GM12878 (cell line): Measurements from ENCODE around the gene AP3B1. TPM values are rescaled to one million over a fixed set of nuclear protein-coding genes. Genes with fewer than 3 reads are reported as not detected.

Experiments
- ATAC-seq: fragments of 200-7000 bp; cut with Tn5 transposase; 3 replicates; pipeline ENCODE4 v1.9.1; 2020; ENCODE audit warnings: mild to moderate bottlenecking, moderate library complexity
- BruUV-seq: library from RNA; stranded (reverse); fragments of 400-500 nt; replicated peaks from 2 replicates; lab custom pipeline; 2021; lab: Mats Ljungman, UMichigan
- CTCF ChIA-PET: fragments of 300-600 bp; sonication (Branson Sonifier 250); formaldehyde crosslinking; extraction: SDS; loops from one replicate; lab custom pipeline; 2021; ENCODE audit warnings: inconsistent platforms; lab: Yijun Ruan, JAX
- POLR2A ChIA-PET: fragments of 350-600 bp; formaldehyde crosslinking; extraction: SDS; loops from one replicate; lab custom pipeline; 2021; ENCODE audit warnings: inconsistent platforms; lab: Charles Lee
- RAD21 ChIA-PET: fragments of 300-600 bp; sonication (Branson Sonifier 250); formaldehyde crosslinking; loops from one replicate; lab custom pipeline; 2023; ENCODE audit warnings: antibody characterized with exemption; ENCODE audit not compliant: unreplicated experiment; lab: Charles Lee
- SMC1A ChIA-PET: fragments of 300-600 bp; sonication (Branson Sonifier 250); formaldehyde crosslinking; loops from one replicate; lab custom pipeline; 2023; ENCODE audit not compliant: unreplicated experiment, uncharacterized antibody; lab: Charles Lee
- DNase-seq: peaks from one replicate; pipeline ENCODE4 v3.0.0-alpha.2; 2011; ENCODE audit warnings: low read depth, low spot score
- FAIRE-seq: peaks from 3 replicates; lab custom pipeline; 2011; peaks lifted over from hg19 to GRCh38; lab: Jason Lieb, UNC
- H2AFZ ChIP-seq: 2 replicates; pipeline ENCODE4 v1.6.0; 2011; ENCODE audit warnings: low read depth, low read length, control low read depth; ENCODE audit not compliant: control insufficient read depth
- H3K27ac ChIP-seq: 2 replicates; pipeline ENCODE4 v1.5.1; 2011; ENCODE audit warnings: control low read depth; ENCODE audit not compliant: control insufficient read depth, insufficient read depth
- H3K27me3 ChIP-seq, 2 experiments: replicated peaks in 1 of 2; 2 replicates each; pipeline versions ENCODE4 v1.6.0 to v1.6.1; 2011; ENCODE audit warnings: low read length in 1 of 2; ENCODE audit not compliant: control insufficient read depth in 2 of 2, insufficient read depth in 2 of 2
- H3K36me3 ChIP-seq, 2 experiments: 2 replicates each; pipeline ENCODE4 v1.5.1; 2011; ENCODE audit warnings: low read length in 1 of 2; ENCODE audit not compliant: control insufficient read depth in 2 of 2, insufficient read depth in 2 of 2
- H3K4me1 ChIP-seq: 2 replicates; pipeline ENCODE4 v1.6.1; 2011; ENCODE audit warnings: mild to moderate bottlenecking, low read length, moderate library complexity, mixed read lengths; ENCODE audit not compliant: control insufficient read depth, insufficient read depth
- H3K4me2 ChIP-seq: 2 replicates; pipeline ENCODE4 v1.6.0; 2011; ENCODE audit warnings: control low read depth; ENCODE audit not compliant: control insufficient read depth, insufficient read depth
- H3K4me3 ChIP-seq: fragments of 200-600 bp; sonication (generic); 2 replicates; pipeline ENCODE4 v1.5.1; 2016
- H3K79me2 ChIP-seq: 2 replicates; pipeline ENCODE4 v1.6.0; 2011; ENCODE audit warnings: low read length; ENCODE audit not compliant: control insufficient read depth, insufficient read depth
- H3K9ac ChIP-seq: 2 replicates; pipeline ENCODE4 v1.8.0; 2011; ENCODE audit warnings: low read length, control low read depth, mixed read lengths; ENCODE audit not compliant: control insufficient read depth, insufficient read depth
- H3K9me3 ChIP-seq: replicated peaks from 3 replicates; pipeline ENCODE4 v1.5.1; 2011; ENCODE audit warnings: mild to moderate bottlenecking, low read length; ENCODE audit not compliant: control insufficient read depth, insufficient read depth
- H4K20me1 ChIP-seq: 2 replicates; pipeline ENCODE4 v1.6.0; 2011; ENCODE audit not compliant: control insufficient read depth, insufficient read depth
- BACH1 ChIP-seq: fragments of 450-650 bp; IDR thresholded peaks from 2 replicates; pipeline ENCODE4 v1.6.1; 2017; ENCODE audit warnings: mild to moderate bottlenecking, borderline replicate concordance
- BRCA1 ChIP-seq: IDR thresholded peaks from 2 replicates; pipeline ENCODE4 v1.6.1; 2011; ENCODE audit warnings: low read depth, low read length, improper control_type of control experiment
- CBX5 ChIP-seq: sonication (generic); IDR thresholded peaks from 2 replicates; pipeline ENCODE4 v1.6.1; 2016; ENCODE audit warnings: low read depth, moderate library complexity, mild to moderate bottlenecking, inconsistent platforms
- CHD2 ChIP-seq: IDR thresholded peaks from 2 replicates; pipeline ENCODE4 v1.6.1; 2011; ENCODE audit warnings: low read depth, low read length, improper control_type of control experiment, borderline replicate concordance
- HDAC6 ChIP-seq: fragments of 200-600 bp; sonication (generic); IDR thresholded peaks from one replicate; pipeline ENCODE4 v1.8.0; 2017; ENCODE audit warnings: antibody characterized with exemption; ENCODE audit not compliant: unreplicated experiment
- MTA2 ChIP-seq: fragments of 450-650 bp; IDR thresholded peaks from 2 replicates; pipeline ENCODE4 v1.6.1; 2016; ENCODE audit warnings: low read depth, mild to moderate bottlenecking, moderate library complexity
- NFXL1 ChIP-seq: fragments of 450-650 bp; IDR thresholded peaks from 2 replicates; pipeline ENCODE4 v1.6.1; 2017; ENCODE audit warnings: antibody characterized with exemption, mild to moderate bottlenecking, borderline replicate concordance
- NRF1 ChIP-seq: conservative IDR thresholded peaks from 2 replicates; pipeline ENCODE4 v1.6.1; 2011; ENCODE audit warnings: mild to moderate bottlenecking, low read depth, low read length, improper control_type of control experiment
- PML ChIP-seq: IDR thresholded peaks from 2 replicates; pipeline ENCODE4 v1.6.1; 2012; ENCODE audit warnings: low read length, inconsistent platforms
- POLR2AphosphoS5 ChIP-seq: IDR thresholded peaks from 2 replicates; pipeline ENCODE4 v1.6.1; 2011; ENCODE audit warnings: mild to moderate bottlenecking, low read length, inconsistent platforms
- SIX5 ChIP-seq: IDR thresholded peaks from 2 replicates; pipeline ENCODE4 v1.6.1; 2011; ENCODE audit warnings: mild to moderate bottlenecking, low read depth, low read length, moderate library complexity; ENCODE audit not compliant: severe bottlenecking
- ZNF207 ChIP-seq: fragments of 450-650 bp; IDR thresholded peaks from 2 replicates; pipeline ENCODE4 v1.6.1; 2014; ENCODE audit warnings: antibody characterized with exemption, mild to moderate bottlenecking, borderline replicate concordance
- ZNF217 ChIP-seq: fragments of 450-650 bp; IDR thresholded peaks from 2 replicates; pipeline ENCODE4 v1.6.1; 2017; ENCODE audit warnings: antibody characterized with exemption, mild to moderate bottlenecking
- WGBS: methylation state at CpG from one replicate; pipeline ENCODE4 v1.1.6; 2016; ENCODE audit warnings: low lambda C conversion rate; ENCODE audit not compliant: insufficient replicate concordance, insufficient coverage; ENCODE audit errors: missing lambda C conversion rate; 5-methylcytosine and 5-hydroxymethylcytosine counted together
- in situ Hi-C: fragments of 300-500 bp; cut with MboI; formaldehyde crosslinking; loops from 9 replicates; pipeline ENCODE4 v1.14.3; 2018; ENCODE audit warnings: mixed read lengths
- intact Hi-C: fragments of 100-400 bp; cut with micrococcal nuclease; formaldehyde crosslinking; loops from one replicate; pipeline ENCODE4 v1.14.2; 2022; ENCODE audit not compliant: unreplicated experiment
- polyA plus RNA-seq, 11 experiments: library from polyadenylated mRNA; depleted of rRNA in 4 of 11; unstranded in 6 of 11; stranded (reverse) in 5 of 11; fragments of >200 nt; fragmentation: Nextera tagmentation in 4 of 11; fragmentation: Illumina TruSeq in 1 of 11; extraction: Ambion mirVana in 4 of 11; extraction: Trizol in 1 of 11; gene quantifications; 1 replicate in 1 of 11; 2 replicates in 10 of 11; pipeline versions ENCODE4 v1.2.1 to v1.2.3, GENCODE V29; 2011 to 2016; ENCODE audit warnings: inconsistent platforms in 2 of 11, missing spikeins in 2 of 11, low read depth in 1 of 11
- total RNA-seq, 4 experiments: library from RNA; depleted of rRNA in 3 of 4; stranded (reverse); fragments of >200 nt in 3 of 4; fragmentation: Illumina TruSeq in 1 of 4; extraction: Trizol in 1 of 4; gene quantifications; 2 replicates each; pipeline versions ENCODE4 v1.2.1 to v1.2.3, GENCODE V29; 2013 to 2021
- TF ChIP-seq, protein P1 (sequence below): IDR thresholded peaks from 2 replicates; pipeline ENCODE4 v1.6.1; 2012; ENCODE audit warnings: low read length, inconsistent platforms
- TF ChIP-seq, protein P2 (sequence below): IDR thresholded peaks from 2 replicates; pipeline ENCODE4 v1.6.1; 2011; ENCODE audit warnings: borderline replicate concordance, low read depth, mild to moderate bottlenecking, moderate library complexity, mixed read lengths, low read length; ENCODE audit not compliant: insufficient read depth; ENCODE audit errors: extremely low read length

Gene AP3B1
- total and polyA plus RNA-seq, 10 of the 15 experiments (the other 5 are each of a cell fraction or from before 2014, with no cell fraction given), result 30.9 to 70.8 (median 46.0) TPM

DNA sequence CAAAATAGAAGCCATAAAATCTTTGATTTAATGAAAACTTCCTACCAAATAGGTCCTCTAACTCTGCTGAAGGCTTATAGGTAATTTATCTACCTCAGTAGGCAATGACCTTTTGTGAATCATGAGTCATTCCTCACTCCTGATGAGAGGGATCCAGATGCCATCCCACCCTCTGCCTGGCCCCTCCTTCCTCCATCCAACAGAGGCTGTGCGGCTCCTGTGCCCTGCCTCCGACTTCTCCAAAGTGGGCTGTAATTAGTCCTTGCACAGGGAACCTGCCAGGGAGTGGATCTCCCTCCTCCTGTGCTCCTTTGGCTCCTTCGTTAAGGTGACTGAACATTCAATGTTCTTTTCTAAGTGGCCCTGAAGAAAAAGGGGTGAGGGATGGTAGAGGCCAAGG, 304.5 kb downstream of the AP3B1 start:
- Histone ChIP-seq H3K4me3 (no peak overlapping the region), H3K4me1 (no peaks in the 10 kb centered on the region)
- no TSS peak for BruUV-seq
- ATAC-seq (no peak), FAIRE-seq (no peak), DNase-seq (no peak)
- CTCF ChIA-PET, result no interaction called here
- intact Hi-C loops, result no loop called here
- TF ChIP-seq NRF1, result no peak
- no peak for TF ChIP-seq BRCA1
- TF ChIP-seq POLR2AphosphoS5, result no peak
- no peak for TF ChIP-seq NFXL1
- TF ChIP-seq CBX5, result no peak
- TF ChIP-seq, protein P1, sequence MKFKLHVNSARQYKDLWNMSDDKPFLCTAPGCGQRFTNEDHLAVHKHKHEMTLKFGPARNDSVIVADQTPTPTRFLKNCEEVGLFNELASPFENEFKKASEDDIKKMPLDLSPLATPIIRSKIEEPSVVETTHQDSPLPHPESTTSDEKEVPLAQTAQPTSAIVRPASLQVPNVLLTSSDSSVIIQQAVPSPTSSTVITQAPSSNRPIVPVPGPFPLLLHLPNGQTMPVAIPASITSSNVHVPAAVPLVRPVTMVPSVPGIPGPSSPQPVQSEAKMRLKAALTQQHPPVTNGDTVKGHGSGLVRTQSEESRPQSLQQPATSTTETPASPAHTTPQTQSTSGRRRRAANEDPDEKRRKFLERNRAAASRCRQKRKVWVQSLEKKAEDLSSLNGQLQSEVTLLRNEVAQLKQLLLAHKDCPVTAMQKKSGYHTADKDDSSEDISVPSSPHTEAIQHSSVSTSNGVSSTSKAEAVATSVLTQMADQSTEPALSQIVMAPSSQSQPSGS, result no peak
- TF ChIP-seq CHD2, result no peak
- no peak for TF ChIP-seq MTA2
- TF ChIP-seq, protein P2, sequence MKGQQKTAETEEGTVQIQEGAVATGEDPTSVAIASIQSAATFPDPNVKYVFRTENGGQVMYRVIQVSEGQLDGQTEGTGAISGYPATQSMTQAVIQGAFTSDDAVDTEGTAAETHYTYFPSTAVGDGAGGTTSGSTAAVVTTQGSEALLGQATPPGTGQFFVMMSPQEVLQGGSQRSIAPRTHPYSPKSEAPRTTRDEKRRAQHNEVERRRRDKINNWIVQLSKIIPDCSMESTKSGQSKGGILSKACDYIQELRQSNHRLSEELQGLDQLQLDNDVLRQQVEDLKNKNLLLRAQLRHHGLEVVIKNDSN, result no peak
- no peak for TF ChIP-seq SIX5
- no peak for TF ChIP-seq ZNF217
- no peak for TF ChIP-seq HDAC6
- TF ChIP-seq BACH1, result no peak
- TF ChIP-seq ZNF207, result no peak
- no peak for TF ChIP-seq PML
- TF ChIP-seq, all 136 proteins: peak for 0
- WGBS, result 63% methylated on average over 3 of the region's 3 CpGs
- Histone ChIP-seq H3K9ac (no peak overlapping the region), H3K4me2 (no peak overlapping the region), H3K9me3 (no peaks in the 10 kb centered on the region), H2AFZ (no peak overlapping the region), H3K27me3 (no peaks in the 10 kb centered on the region), H3K27ac (no peak overlapping the region), H3K79me2 (no peaks in the 10 kb centered on the region), H3K36me3 (no peaks in the 10 kb centered on the region), H4K20me1 (no peaks in the 10 kb centered on the region)
- POLR2A ChIA-PET, result no interaction called here
- SMC1A ChIA-PET, result no interaction called here
- in situ Hi-C loops, result no loop called here
- RAD21 ChIA-PET, result no interaction called here
